A549 treated with Hydrocortisone at 1 μM for 4 hours (cell line): ENCODE data around the gene ARL14. TPM values are rescaled to one million over a fixed set of nuclear protein-coding genes. Genes with fewer than 3 reads are reported as not detected.

Experiments
- total RNA-seq: library from RNA; stranded (reverse); fragments of 200-300 nt; extraction: Qiagen RNA extraction; gene quantifications from 5 replicates; pipeline ENCODE4 v1.2.3, GENCODE V29; 2022

ARL14 gene
- total RNA-seq: 0.25 to 0.52 TPM (median 0.40 TPM) in 5 replicates

DNA sequence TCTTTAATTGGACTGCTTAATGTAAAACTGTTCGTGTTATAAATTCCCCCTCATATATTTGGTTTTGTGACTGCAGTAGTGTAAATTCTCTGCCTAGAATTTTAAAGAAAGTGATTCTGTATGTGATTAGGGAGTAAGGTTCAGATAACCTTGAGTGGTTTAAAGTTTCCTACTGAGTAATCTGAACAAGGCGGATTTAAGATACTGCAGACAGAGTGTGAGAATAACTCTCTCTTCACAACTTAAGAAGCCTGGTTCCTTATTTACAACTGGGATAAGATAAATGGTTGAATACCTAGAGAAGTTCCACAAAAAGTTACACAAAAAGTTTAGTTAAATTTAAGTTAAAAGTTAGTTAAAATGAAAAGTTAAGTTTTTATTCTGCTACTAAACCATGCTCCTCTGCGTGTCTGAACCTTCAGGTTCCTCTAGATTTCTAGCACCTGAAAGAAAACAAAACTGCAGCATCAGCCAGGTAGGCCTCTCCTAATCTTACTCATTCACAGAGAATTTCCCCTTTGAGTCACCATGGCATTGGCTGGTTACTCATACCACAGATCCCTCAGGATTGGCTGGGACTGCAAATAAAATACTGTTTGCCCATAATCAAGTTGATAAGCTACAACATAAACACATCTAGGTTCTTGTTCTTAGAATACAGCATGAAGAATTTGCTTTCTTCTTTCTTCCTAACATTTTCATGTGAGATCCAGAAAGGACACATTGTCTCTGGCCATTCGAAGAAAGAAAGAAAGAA lies at the start of gene ARL14:
Gene ARL14 (plus strand): TSS at position 614 of the 757 bp plus-strand sequence. CDS start 187 bp downstream, outside the sequence.

Other genes starting within 250 kb of the ARL14 start
- 7.0 to 11.3 TPM (median 8.5 TPM) in 5 replicates for gene TRIM59, start 227.4 kb upstream of the ARL14 start, total RNA-seq
- gene KPNA4, start 111.6 kb upstream of the ARL14 start, total RNA-seq: 28.4 to 32.5 TPM (median 30.0 TPM) in 5 replicates
- gene PPM1L, start 79.1 kb downstream of the ARL14 start, total RNA-seq: 0.37 to 0.91 TPM (median 0.56 TPM) in 5 replicates